Thyroid gland (tissue), 4 donors: Measurements from ENCODE around the gene SCN10A.

Source experiments
- CTCF ChIP-seq, 6 experiments: fragments of 200-600 bp in 3 of 6; fragments of 450-650 bp in 3 of 6; sonication (generic) in 3 of 6; IDR thresholded peaks; one replicate each; pipeline ENCODE4 v1.5.1; 2016 to 2019; ENCODE audit warnings: antibody characterized with exemption in 6 of 6, mild to moderate bottlenecking in 2 of 6, inconsistent platforms in 1 of 6, moderate library complexity in 1 of 6
- POLR2A ChIP-seq, 2 donors: fragments of 450-650 bp; IDR thresholded peaks; one replicate each; pipeline ENCODE4 v1.6.1; 2017; ENCODE audit warnings: antibody characterized with exemption in 2 of 2, mild to moderate bottlenecking in 2 of 2, moderate library complexity in 1 of 2

- TF ChIP-seq POLR2A (IDR thresholded peaks at IDR 0.05) (no peak), CTCF (IDR thresholded peaks at IDR 0.05) (no peak)
These were observed 76.7 kb downstream of the SCN10A start for GRCh38 chr3:38739396-38739689.
